GM12878 (cell line): ENCODE measurements around the gene SLC9A3. TPM values are rescaled to one million over a fixed set of nuclear protein-coding genes. Genes with fewer than 3 reads are reported as not detected.

Experiments used
- CREB1 ChIP-seq: IDR thresholded peaks from 2 replicates; pipeline ENCODE4 v1.6.1; 2012; ENCODE audit warnings: low read depth, mild to moderate bottlenecking, inconsistent platforms
- EGR1 ChIP-seq, 2 experiments: IDR thresholded peaks; 1 replicate in 1 of 2; 2 replicates in 1 of 2; pipeline ENCODE4 v1.6.1; 2011 to 2012; ENCODE audit warnings: low read depth in 2 of 2, low read length in 2 of 2, borderline replicate concordance in 1 of 2, mild to moderate bottlenecking in 1 of 2, moderate library complexity in 1 of 2
- HDAC2 ChIP-seq: fragments of 200-600 bp; sonication (generic); IDR thresholded peaks from 2 replicates; pipeline ENCODE4 v1.6.1; 2017
- KAT2A ChIP-seq: conservative IDR thresholded peaks from 2 replicates; pipeline ENCODE4 v1.6.1; 2011; ENCODE audit warnings: low read depth, low read length; ENCODE audit not compliant: control insufficient read depth
- NBN ChIP-seq: fragments of 450-650 bp; IDR thresholded peaks from 2 replicates; pipeline ENCODE4 v1.6.1; 2016
- NFYA ChIP-seq: IDR thresholded peaks from 2 replicates; pipeline ENCODE4 v1.6.1; 2011; ENCODE audit warnings: low read depth, mild to moderate bottlenecking, low read length, improper control_type of control experiment, borderline replicate concordance
- NR2C2 ChIP-seq: IDR thresholded peaks from 2 replicates; pipeline ENCODE4 v1.6.1; 2011; ENCODE audit warnings: borderline replicate concordance, low read depth; ENCODE audit not compliant: control insufficient read depth, insufficient read length
- PAX5 ChIP-seq: IDR thresholded peaks from 2 replicates; pipeline ENCODE4 v1.6.1; 2011; ENCODE audit warnings: low read depth, low read length, borderline replicate concordance
- RAD51 ChIP-seq: fragments of 450-650 bp; IDR thresholded peaks from 2 replicates; pipeline ENCODE4 v1.6.1; 2016; ENCODE audit warnings: moderate library complexity, mild to moderate bottlenecking, inconsistent platforms
- SMC3 ChIP-seq: IDR thresholded peaks from 2 replicates; pipeline ENCODE4 v1.6.1; 2011; ENCODE audit warnings: low read length, improper control_type of control experiment, borderline replicate concordance
- TBL1XR1 ChIP-seq: IDR thresholded peaks from 2 replicates; pipeline ENCODE4 v1.6.1; 2012; ENCODE audit warnings: low read depth, low read length, improper control_type of control experiment
- TCF7 ChIP-seq: IDR thresholded peaks from 2 replicates; pipeline ENCODE4 v1.6.1; 2014; ENCODE audit warnings: antibody characterized with exemption, borderline replicate concordance
- WRNIP1 ChIP-seq: IDR thresholded peaks from 2 replicates; pipeline ENCODE4 v1.6.1; 2011; ENCODE audit warnings: low read depth, low read length, improper control_type of control experiment, borderline replicate concordance
- ZNF217 ChIP-seq: fragments of 450-650 bp; IDR thresholded peaks from 2 replicates; pipeline ENCODE4 v1.6.1; 2017; ENCODE audit warnings: antibody characterized with exemption, mild to moderate bottlenecking
- ZSCAN29 ChIP-seq: fragments of 450-650 bp; IDR thresholded peaks from 2 replicates; pipeline ENCODE4 v1.6.1; 2017; ENCODE audit warnings: mild to moderate bottlenecking, moderate library complexity
- polyA plus RNA-seq, 11 experiments: library from polyadenylated mRNA; depleted of rRNA in 4 of 11; unstranded in 6 of 11; stranded (reverse) in 5 of 11; fragments of >200 nt; fragmentation: Nextera tagmentation in 4 of 11; fragmentation: Illumina TruSeq in 1 of 11; extraction: Ambion mirVana in 4 of 11; extraction: Trizol in 1 of 11; gene quantifications; 1 replicate in 1 of 11; 2 replicates in 10 of 11; pipeline versions ENCODE4 v1.2.1 to v1.2.3, GENCODE V29; 2011 to 2016; ENCODE audit warnings: inconsistent platforms in 2 of 11, missing spikeins in 2 of 11, low read depth in 1 of 11
- total RNA-seq, 4 experiments: library from RNA; depleted of rRNA in 3 of 4; stranded (reverse); fragments of >200 nt in 3 of 4; fragmentation: Illumina TruSeq in 1 of 4; extraction: Trizol in 1 of 4; gene quantifications; 2 replicates each; pipeline versions ENCODE4 v1.2.1 to v1.2.3, GENCODE V29; 2013 to 2021
- TF ChIP-seq, protein P1 (sequence below): fragments of 450-650 bp; IDR thresholded peaks from 2 replicates; pipeline ENCODE4 v1.6.1; 2016; ENCODE audit warnings: mild to moderate bottlenecking
- TF ChIP-seq, protein P2 (sequence below): fragments of 450-650 bp; formaldehyde crosslinking; IDR thresholded peaks from 2 replicates; pipeline ENCODE4 v1.4.0; 2022; ENCODE audit warnings: mild to moderate bottlenecking, moderate library complexity
- TF ChIP-seq, protein P3 (sequence below): fragments of 150-350 bp; IDR thresholded peaks from 2 replicates; pipeline ENCODE4 v1.6.1; 2016; ENCODE audit warnings: low read depth, low read length
- TF ChIP-seq, protein P4 (sequence below): fragments of 450-650 bp; IDR thresholded peaks from 2 replicates; pipeline ENCODE4 v1.6.1; 2017; ENCODE audit warnings: borderline replicate concordance
- TF ChIP-seq, protein P5 (sequence below): IDR thresholded peaks from 2 replicates; pipeline ENCODE4 v1.6.1; 2011; ENCODE audit warnings: mild to moderate bottlenecking, low read depth, low read length, moderate library complexity; ENCODE audit not compliant: insufficient replicate concordance

The SLC9A3 gene
- total and polyA plus RNA-seq, 10 of the 15 experiments (the other 5 are each of a cell fraction or from before 2014, with no cell fraction given), result 0.04 to 5.2 (median 2.3) TPM; not detected in 1

DNA sequence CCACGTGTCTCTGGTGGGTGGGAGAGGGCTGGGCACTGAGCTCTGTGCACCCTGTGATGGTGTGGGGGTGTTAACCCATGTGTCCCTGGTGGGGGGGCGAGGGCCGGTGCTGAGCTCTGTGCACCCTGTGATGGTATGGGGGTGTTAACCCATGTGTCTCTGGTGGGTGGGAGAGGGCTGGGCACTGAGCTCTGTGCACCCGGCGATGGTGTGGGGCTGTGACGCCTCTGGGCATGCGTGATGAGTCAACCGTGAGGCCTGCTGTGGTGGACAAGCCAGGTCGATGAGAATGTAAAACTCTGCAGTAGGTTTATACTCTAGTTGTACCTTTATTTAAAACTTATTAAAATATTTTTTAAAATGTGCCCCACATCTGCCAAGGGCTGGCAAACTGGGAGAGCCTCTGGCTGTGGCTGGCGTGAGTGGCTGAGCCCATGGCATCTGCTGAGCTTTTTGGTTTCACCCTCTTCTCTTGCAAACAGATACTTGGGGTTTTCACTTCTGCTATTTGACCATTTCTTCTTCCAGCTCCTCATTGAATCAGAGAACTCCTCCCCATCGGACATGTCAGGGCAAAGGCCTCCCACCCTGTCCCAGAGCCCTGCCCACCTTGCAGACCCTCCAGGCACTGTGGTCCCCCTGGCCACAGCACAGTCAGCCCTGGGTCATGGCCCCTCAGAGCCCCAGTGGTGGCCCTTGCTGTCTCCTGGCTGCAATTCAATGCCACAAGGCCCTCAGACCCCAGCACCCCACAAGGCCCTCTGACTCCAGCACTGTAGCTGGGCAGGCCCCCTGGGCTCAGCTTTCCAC, 99.7 kb downstream of the SLC9A3 start (continued):
- no peak for TF ChIP-seq HDAC2
- TF ChIP-seq, protein P1, sequence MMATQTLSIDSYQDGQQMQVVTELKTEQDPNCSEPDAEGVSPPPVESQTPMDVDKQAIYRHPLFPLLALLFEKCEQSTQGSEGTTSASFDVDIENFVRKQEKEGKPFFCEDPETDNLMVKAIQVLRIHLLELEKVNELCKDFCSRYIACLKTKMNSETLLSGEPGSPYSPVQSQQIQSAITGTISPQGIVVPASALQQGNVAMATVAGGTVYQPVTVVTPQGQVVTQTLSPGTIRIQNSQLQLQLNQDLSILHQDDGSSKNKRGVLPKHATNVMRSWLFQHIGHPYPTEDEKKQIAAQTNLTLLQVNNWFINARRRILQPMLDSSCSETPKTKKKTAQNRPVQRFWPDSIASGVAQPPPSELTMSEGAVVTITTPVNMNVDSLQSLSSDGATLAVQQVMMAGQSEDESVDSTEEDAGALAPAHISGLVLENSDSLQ, result peak; percentile 30; the same call in 1 of the 2 replicates
- no peak for TF ChIP-seq TBL1XR1
- TF ChIP-seq PAX5, result no peak
- TF ChIP-seq EGR1 (IDR thresholded peaks at IDR 0.05; ENCODE audit: borderline replicate concordance in 1 of 2, low read depth in 2 of 2, low read length in 2 of 2), result peak in 1 of 2 experiments; percentile 27; a peak in 1 of 3 replicates
- TF ChIP-seq, protein P2, sequence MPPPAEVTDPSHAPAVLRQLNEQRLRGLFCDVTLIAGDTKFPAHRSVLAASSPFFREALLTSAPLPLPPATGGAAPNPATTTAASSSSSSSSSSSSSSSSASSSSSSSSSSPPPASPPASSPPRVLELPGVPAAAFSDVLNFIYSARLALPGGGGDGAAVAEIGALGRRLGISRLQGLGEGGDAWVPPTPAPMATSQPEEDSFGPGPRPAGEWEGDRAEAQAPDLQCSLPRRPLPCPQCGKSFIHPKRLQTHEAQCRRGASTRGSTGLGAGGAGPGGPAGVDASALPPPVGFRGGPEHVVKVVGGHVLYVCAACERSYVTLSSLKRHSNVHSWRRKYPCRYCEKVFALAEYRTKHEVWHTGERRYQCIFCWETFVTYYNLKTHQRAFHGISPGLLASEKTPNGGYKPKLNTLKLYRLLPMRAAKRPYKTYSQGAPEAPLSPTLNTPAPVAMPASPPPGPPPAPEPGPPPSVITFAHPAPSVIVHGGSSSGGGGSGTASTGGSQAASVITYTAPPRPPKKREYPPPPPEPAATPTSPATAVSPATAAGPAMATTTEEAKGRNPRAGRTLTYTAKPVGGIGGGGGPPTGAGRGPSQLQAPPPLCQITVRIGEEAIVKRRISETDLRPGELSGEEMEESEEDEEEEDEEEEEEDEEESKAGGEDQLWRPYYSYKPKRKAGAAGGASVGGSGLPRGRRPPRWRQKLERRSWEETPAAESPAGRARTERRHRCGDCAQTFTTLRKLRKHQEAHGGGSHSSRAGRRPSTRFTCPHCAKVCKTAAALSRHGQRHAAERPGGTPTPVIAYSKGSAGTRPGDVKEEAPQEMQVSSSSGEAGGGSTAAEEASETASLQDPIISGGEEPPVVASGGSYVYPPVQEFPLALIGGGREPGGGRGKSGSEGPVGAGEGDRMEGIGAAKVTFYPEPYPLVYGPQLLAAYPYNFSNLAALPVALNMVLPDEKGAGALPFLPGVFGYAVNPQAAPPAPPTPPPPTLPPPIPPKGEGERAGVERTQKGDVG (CRISPR knock-in tag), result no peak
- no peak for TF ChIP-seq WRNIP1
- peak; percentile 81 for TF ChIP-seq NBN
- peak; percentile 29; the same call in 1 of the 2 replicates for TF ChIP-seq CREB1
- no peak for TF ChIP-seq NFYA
- TF ChIP-seq TCF7, result no peak
- no peak for TF ChIP-seq SMC3
- peak; percentile 47 for TF ChIP-seq RAD51
- TF ChIP-seq ZNF217, result no peak
- TF ChIP-seq KAT2A, result no peak
- no peak for TF ChIP-seq ZSCAN29
- TF ChIP-seq, protein P3, sequence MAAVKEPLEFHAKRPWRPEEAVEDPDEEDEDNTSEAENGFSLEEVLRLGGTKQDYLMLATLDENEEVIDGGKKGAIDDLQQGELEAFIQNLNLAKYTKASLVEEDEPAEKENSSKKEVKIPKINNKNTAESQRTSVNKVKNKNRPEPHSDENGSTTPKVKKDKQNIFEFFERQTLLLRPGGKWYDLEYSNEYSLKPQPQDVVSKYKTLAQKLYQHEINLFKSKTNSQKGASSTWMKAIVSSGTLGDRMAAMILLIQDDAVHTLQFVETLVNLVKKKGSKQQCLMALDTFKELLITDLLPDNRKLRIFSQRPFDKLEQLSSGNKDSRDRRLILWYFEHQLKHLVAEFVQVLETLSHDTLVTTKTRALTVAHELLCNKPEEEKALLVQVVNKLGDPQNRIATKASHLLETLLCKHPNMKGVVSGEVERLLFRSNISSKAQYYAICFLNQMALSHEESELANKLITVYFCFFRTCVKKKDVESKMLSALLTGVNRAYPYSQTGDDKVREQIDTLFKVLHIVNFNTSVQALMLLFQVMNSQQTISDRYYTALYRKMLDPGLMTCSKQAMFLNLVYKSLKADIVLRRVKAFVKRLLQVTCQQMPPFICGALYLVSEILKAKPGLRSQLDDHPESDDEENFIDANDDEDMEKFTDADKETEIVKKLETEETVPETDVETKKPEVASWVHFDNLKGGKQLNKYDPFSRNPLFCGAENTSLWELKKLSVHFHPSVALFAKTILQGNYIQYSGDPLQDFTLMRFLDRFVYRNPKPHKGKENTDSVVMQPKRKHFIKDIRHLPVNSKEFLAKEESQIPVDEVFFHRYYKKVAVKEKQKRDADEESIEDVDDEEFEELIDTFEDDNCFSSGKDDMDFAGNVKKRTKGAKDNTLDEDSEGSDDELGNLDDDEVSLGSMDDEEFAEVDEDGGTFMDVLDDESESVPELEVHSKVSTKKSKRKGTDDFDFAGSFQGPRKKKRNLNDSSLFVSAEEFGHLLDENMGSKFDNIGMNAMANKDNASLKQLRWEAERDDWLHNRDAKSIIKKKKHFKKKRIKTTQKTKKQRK, result no peak
- TF ChIP-seq, protein P4, sequence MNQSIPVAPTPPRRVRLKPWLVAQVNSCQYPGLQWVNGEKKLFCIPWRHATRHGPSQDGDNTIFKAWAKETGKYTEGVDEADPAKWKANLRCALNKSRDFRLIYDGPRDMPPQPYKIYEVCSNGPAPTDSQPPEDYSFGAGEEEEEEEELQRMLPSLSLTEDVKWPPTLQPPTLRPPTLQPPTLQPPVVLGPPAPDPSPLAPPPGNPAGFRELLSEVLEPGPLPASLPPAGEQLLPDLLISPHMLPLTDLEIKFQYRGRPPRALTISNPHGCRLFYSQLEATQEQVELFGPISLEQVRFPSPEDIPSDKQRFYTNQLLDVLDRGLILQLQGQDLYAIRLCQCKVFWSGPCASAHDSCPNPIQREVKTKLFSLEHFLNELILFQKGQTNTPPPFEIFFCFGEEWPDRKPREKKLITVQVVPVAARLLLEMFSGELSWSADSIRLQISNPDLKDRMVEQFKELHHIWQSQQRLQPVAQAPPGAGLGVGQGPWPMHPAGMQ, result no peak
- TF ChIP-seq NR2C2, result no peak
- TF ChIP-seq, protein P5, sequence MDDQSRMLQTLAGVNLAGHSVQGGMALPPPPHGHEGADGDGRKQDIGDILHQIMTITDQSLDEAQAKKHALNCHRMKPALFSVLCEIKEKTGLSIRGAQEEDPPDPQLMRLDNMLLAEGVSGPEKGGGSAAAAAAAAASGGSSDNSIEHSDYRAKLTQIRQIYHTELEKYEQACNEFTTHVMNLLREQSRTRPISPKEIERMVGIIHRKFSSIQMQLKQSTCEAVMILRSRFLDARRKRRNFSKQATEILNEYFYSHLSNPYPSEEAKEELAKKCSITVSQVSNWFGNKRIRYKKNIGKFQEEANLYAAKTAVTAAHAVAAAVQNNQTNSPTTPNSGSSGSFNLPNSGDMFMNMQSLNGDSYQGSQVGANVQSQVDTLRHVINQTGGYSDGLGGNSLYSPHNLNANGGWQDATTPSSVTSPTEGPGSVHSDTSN, result no peak
